GM23248 (cell line): ENCODE measurements around the gene SLC49A4. TPM values are rescaled to one million over a fixed set of nuclear protein-coding genes. Genes with fewer than 3 reads are reported as not detected.

Experiments
- DNase-seq: peaks from one replicate; pipeline ENCODE4 v3.0.0-alpha.2; 2015
- H2AFZ ChIP-seq: fragments of 200-600 bp; sonication (generic); 2 replicates; pipeline ENCODE4 v1.6.1; 2016; ENCODE audit warnings: antibody characterized with exemption
- H3F3A ChIP-seq: fragments of 200-600 bp; sonication (generic); 2 replicates; pipeline ENCODE4 v1.6.1; 2016; ENCODE audit warnings: mild to moderate bottlenecking, antibody characterized with exemption, mixed run types; ENCODE audit not compliant: insufficient read depth
- H3K27ac ChIP-seq: fragments of 200-600 bp; sonication (generic); 2 replicates; pipeline ENCODE4 v1.5.1; 2016; ENCODE audit warnings: mild to moderate bottlenecking
- H3K27me3 ChIP-seq: fragments of 200-600 bp; sonication (generic); replicated peaks from 2 replicates; pipeline ENCODE4 v1.6.1; 2016; ENCODE audit warnings: mild to moderate bottlenecking; ENCODE audit not compliant: insufficient read depth
- H3K36me3 ChIP-seq: fragments of 200-600 bp; sonication (generic); 2 replicates; pipeline ENCODE4 v1.6.1; 2016; ENCODE audit warnings: low read depth, mild to moderate bottlenecking
- H3K4me1 ChIP-seq: fragments of 200-600 bp; sonication (generic); 2 replicates; pipeline ENCODE4 v1.6.1; 2016; ENCODE audit warnings: mild to moderate bottlenecking; ENCODE audit not compliant: insufficient read depth
- H3K4me2 ChIP-seq: fragments of 200-600 bp; sonication (generic); one replicate; pipeline ENCODE4 v1.6.1; 2016; ENCODE audit warnings: mild to moderate bottlenecking; ENCODE audit not compliant: unreplicated experiment
- H3K4me3 ChIP-seq: fragments of 200-600 bp; sonication (generic); 2 replicates; pipeline ENCODE4 v1.5.1; 2016; ENCODE audit warnings: mild to moderate bottlenecking
- H3K79me2 ChIP-seq: fragments of 200-600 bp; sonication (generic); 2 replicates; pipeline ENCODE4 v1.6.1; 2016; ENCODE audit warnings: mild to moderate bottlenecking; ENCODE audit not compliant: insufficient read depth
- H3K9ac ChIP-seq: fragments of 200-600 bp; sonication (generic); 2 replicates; pipeline ENCODE4 v1.6.1; 2016; ENCODE audit warnings: mild to moderate bottlenecking
- H3K9me2 ChIP-seq: fragments of 200-600 bp; sonication (generic); 2 replicates; pipeline ENCODE4 v1.6.1; 2016; ENCODE audit warnings: mixed run types, mild to moderate bottlenecking, moderate library complexity; ENCODE audit not compliant: insufficient read depth
- H3K9me3 ChIP-seq: fragments of 200-600 bp; sonication (generic); one replicate; pipeline ENCODE4 v1.6.1; 2017; ENCODE audit warnings: low read depth
- H4K20me1 ChIP-seq: fragments of 200-600 bp; sonication (generic); 2 replicates; pipeline ENCODE4 v1.6.0; 2016; ENCODE audit not compliant: insufficient read depth
- EZH2 ChIP-seq: fragments of 200-600 bp; sonication (generic); IDR thresholded peaks from 2 replicates; pipeline ENCODE4 v1.6.1; 2018; ENCODE audit warnings: antibody characterized with exemption, mild to moderate bottlenecking; ENCODE audit not compliant: insufficient read depth, poor library complexity, severe bottlenecking
- EZH2phosphoT487 ChIP-seq: fragments of 200-600 bp; sonication (generic); IDR thresholded peaks from 2 replicates; pipeline ENCODE4 v1.6.1; 2018; ENCODE audit warnings: antibody characterized with exemption, moderate library complexity, mild to moderate bottlenecking, low read depth; ENCODE audit not compliant: insufficient read depth
- WGBS, 2 experiments: methylation state at CpG; one replicate each; pipeline ENCODE4 v1.1.6; 2015 to 2017; ENCODE audit warnings: low lambda C conversion rate in 2 of 2, low coverage in 1 of 2; ENCODE audit errors: missing lambda C conversion rate in 2 of 2; 5-methylcytosine and 5-hydroxymethylcytosine counted together
- in situ Hi-C: fragments of 300-500 bp; cut with MboI; formaldehyde crosslinking; loops from 2 replicates; pipeline ENCODE4 v1.15.0; 2020
- polyA plus RNA-seq: library from polyadenylated mRNA; unstranded; fragments of >200 nt; fragmentation: Nextera tagmentation; extraction: Ambion mirVana; gene quantifications from 2 replicates; pipeline ENCODE4 v1.2.1, GENCODE V29; 2016
- total RNA-seq: library from RNA; depleted of rRNA; stranded (reverse); fragments of >200 nt; shearing (Covaris generic); gene quantifications from 2 replicates; pipeline ENCODE4 v1.2.3, GENCODE V29; 2014

SLC49A4 gene
- total and polyA plus RNA-seq, 2 experiments from 2014 or later, result 13.3 to 24.6 TPM

GRCh38 chr3:122789585-122790273, 5.1 kb upstream of the SLC49A4 start:
- peaks cover 32% of the 10 kb centered on the region for H3F3A ChIP-seq
- 95 to 96% methylated on average over 11 of the region's 11 CpGs for WGBS, 2 experiments
- no peak overlapping the region for H3K4me3 ChIP-seq
- in situ Hi-C loops, result no loop called here
- H3K79me2 ChIP-seq, result 0 out of 2 replicates have a peak, but pooled peaks cover 6% of the 10 kb centered on the region
- no peaks in the 10 kb centered on the region for H3K9me3 ChIP-seq
- no peak overlapping the region for H2AFZ ChIP-seq
- H3K4me1 ChIP-seq, result peaks cover 22% of the 10 kb centered on the region
- no peaks in the 10 kb centered on the region for H3K27me3 ChIP-seq
- no peaks in the 10 kb centered on the region for H4K20me1 ChIP-seq
- H3K9me2 ChIP-seq, result no peaks in the 10 kb centered on the region
- no peak overlapping the region for H3K4me2 ChIP-seq
- no peak for TF ChIP-seq EZH2phosphoT487
- TF ChIP-seq EZH2, result no peak
- H3K9ac ChIP-seq, result no peak overlapping the region
- H3K27ac ChIP-seq, result no peak overlapping the region
- no peaks in the 10 kb centered on the region for H3K36me3 ChIP-seq
- DNase-seq, result no peak

- Histone ChIP-seq H4K20me1 (no peaks in the 10 kb centered on the region), H3K36me3 (no peaks in the 10 kb centered on the region), H3K4me2 (peak within 1 kb of the TSS; percentile 86), H3K9me3 (no peaks in the 10 kb centered on the region), H3F3A (peaks cover 5% of the 10 kb centered on the region; the same call in 1 of the 2 replicates), H3K4me1 (peaks cover 14% of the 10 kb centered on the region), H3K27ac (peak within 1 kb of the TSS; percentile 95), H3K4me3 (peak within 1 kb of the TSS; percentile 84), H2AFZ (peak within 1 kb of the TSS; percentile 98), H3K79me2 (peaks cover 15% of the 10 kb centered on the region), H3K27me3 (no peaks in the 10 kb centered on the region), H3K9me2 (no peaks in the 10 kb centered on the region), H3K9ac (peak within 1 kb of the TSS; percentile 90)
- WGBS, 2 experiments, result 0 to 1% methylated on average over 45 to 46 of the region's 46 CpGs
- TF ChIP-seq EZH2 (no peak), EZH2phosphoT487 (no peak)
- peak; percentile 93 for DNase-seq
- in situ Hi-C loops, result no loop called here
Measured at GRCh38 chr3:122793568-122794416, 1.1 kb upstream of the SLC49A4 start, which contains the start of gene HSPBAP1. TSS of gene HSPBAP1 (minus strand) at chr3:122793831. CDS start at chr3:122793680, 151 bp downstream.

GRCh38 chr3:122794483-122794778, 438 bp upstream of the SLC49A4 start:
- Histone ChIP-seq H2AFZ (peak overlapping the region; percentile 98), H3K27me3 (no peaks in the 10 kb centered on the region), H3K27ac (peak overlapping the region; percentile 95), H3K9me2 (no peaks in the 10 kb centered on the region), H3K79me2 (peaks cover 20% of the 10 kb centered on the region), H4K20me1 (no peaks in the 10 kb centered on the region; the same call in 1 of the 2 replicates), H3K4me1 (peaks cover 14% of the 10 kb centered on the region), H3K9ac (peak overlapping the region; percentile 90), H3K36me3 (no peaks in the 10 kb centered on the region), H3K4me3 (peak overlapping the region; percentile 84), H3K4me2 (peak overlapping the region; percentile 86), H3K9me3 (no peaks in the 10 kb centered on the region), H3F3A (peaks cover 5% of the 10 kb centered on the region; the same call in 1 of the 2 replicates)
- WGBS, 2 experiments, result 1 to 3% methylated on average over 6 of the region's 6 CpGs
- no peak for DNase-seq
- in situ Hi-C loops, result no loop called here
- TF ChIP-seq EZH2, result no peak
- TF ChIP-seq EZH2phosphoT487, result no peak

- H3F3A ChIP-seq, result peaks cover 5% of the 10 kb centered on the region; the same call in 1 of the 2 replicates
- no peaks in the 10 kb centered on the region for H3K36me3 ChIP-seq
- H4K20me1 ChIP-seq, result no peaks in the 10 kb centered on the region; the same call in 1 of the 2 replicates
- no peaks in the 10 kb centered on the region for H3K27me3 ChIP-seq
- peak overlapping the region; percentile 90 for H3K9ac ChIP-seq
- TF ChIP-seq EZH2phosphoT487 (no peak), EZH2 (no peak)
- H3K4me1 ChIP-seq, result peaks cover 14% of the 10 kb centered on the region
- peak overlapping the region; percentile 86 for H3K4me2 ChIP-seq
- in situ Hi-C loops, result no loop called here
- no peaks in the 10 kb centered on the region for H3K9me3 ChIP-seq
- H3K27ac ChIP-seq, result peak overlapping the region; percentile 95
- peak overlapping the region; percentile 84 for H3K4me3 ChIP-seq
- peak overlapping the region; percentile 98 for H2AFZ ChIP-seq
- DNase-seq, result peak; percentile 40
- no peaks in the 10 kb centered on the region for H3K9me2 ChIP-seq
- WGBS, 2 experiments, result 9 to 12% methylated on average over 11 of the region's 11 CpGs
- H3K79me2 ChIP-seq, result peaks cover 23% of the 10 kb centered on the region
Measured at GRCh38 chr3:122795674-122796195, 866 bp downstream of the SLC49A4 start.
